ENCODE measurements around the gene OR2M7.

GRCh38 chr1:248316796-248317195 lies 7.6 kb downstream of the OR2M7 start:
- TF ChIP-seq CTCF (IDR thresholded peaks at IDR 0.05 in 4 of 5, conservative IDR thresholded peaks at IDR 0.05 in 1 of 5) (no peak), POLR2A (IDR thresholded peaks at IDR 0.05) (no peak)

All from gastrocnemius medialis (tissue), 4 donors.